HCT116 (cell line): Measurements from ENCODE around the gene LRRK2. TPM values are rescaled to one million over a fixed set of nuclear protein-coding genes. Genes with fewer than 3 reads are reported as not detected.

ENCODE experiments used
- ATAC-seq: fragments of 200-7000 bp; cut with Tn5 transposase; 2 replicates; pipeline ENCODE4 v1.9.1; 2020; ENCODE audit warnings: mild to moderate bottlenecking, moderate library complexity
- BruUV-seq: library from RNA; stranded (reverse); fragments of 400-500 nt; replicated peaks from 2 replicates; lab custom pipeline; 2021; lab: Mats Ljungman, UMichigan
- CTCF ChIA-PET: fragments of 300-600 bp; sonication (Branson Sonifier 250); formaldehyde crosslinking; loops from one replicate; lab custom pipeline; 2021; ENCODE audit warnings: antibody characterized with exemption; lab: Charles Lee
- POLR2A ChIA-PET: fragments of 300-600, 350-600 bp; sonication (Branson Sonifier 250); formaldehyde crosslinking; loops from one replicate; lab custom pipeline; 2021; ENCODE audit warnings: antibody characterized with exemption; lab: Charles Lee
- RAD21 ChIA-PET, 2 experiments: fragments of 300-600 bp; sonication (Branson Sonifier 250); formaldehyde crosslinking; loops; one replicate each; lab custom pipeline; 2023; ENCODE audit warnings: low total read pairs in 2 of 2; ENCODE audit not compliant: uncharacterized antibody in 2 of 2, unreplicated experiment in 2 of 2, low non-redundant PET in 1 of 2; lab: Charles Lee
- DNase-seq: peaks from one replicate; pipeline ENCODE4 v3.0.0-alpha.2; 2010; ENCODE audit warnings: low read depth, low spot score
- H2AFZ ChIP-seq: fragments of 200-600 bp; shearing (Covaris generic), sonication (generic); 2 replicates; pipeline ENCODE4 v1.6.1; 2017; ENCODE audit warnings: low read depth, mixed run types, mixed read lengths, antibody characterized with exemption, low read length; ENCODE audit not compliant: poor library complexity, severe bottlenecking
- H3K27ac ChIP-seq: 2 replicates; pipeline ENCODE4 v1.5.1; 2012; ENCODE audit warnings: low read depth, low read length
- H3K27me3 ChIP-seq: fragments of 200-600 bp; sonication (generic); 2 replicates; pipeline ENCODE4 v1.6.1; 2016; ENCODE audit warnings: mixed run types, low read length, mixed read lengths; ENCODE audit not compliant: insufficient read depth
- H3K36me3 ChIP-seq, 2 experiments: fragments of 200-500 bp in 1 of 2; fragments of 200-600 bp in 1 of 2; sonication (Bioruptor generic) in 1 of 2; sonication (generic) in 1 of 2; 2 replicates each; pipeline versions ENCODE4 v1.5.1 to v1.6.1; 2014 to 2016; ENCODE audit warnings: low read length in 2 of 2, inconsistent platforms in 1 of 2, mixed read lengths in 1 of 2, mixed run types in 1 of 2; ENCODE audit not compliant: insufficient read depth in 2 of 2, control insufficient read depth in 1 of 2
- H3K4me1 ChIP-seq, 2 experiments: fragments of 200-600 bp in 1 of 2; sonication (generic) in 1 of 2; 2 replicates each; pipeline versions ENCODE4 v1.5.1 to v1.6.1; 2012 to 2017; ENCODE audit warnings: low read length in 2 of 2, inconsistent platforms in 1 of 2, mild to moderate bottlenecking in 1 of 2, mixed read lengths in 1 of 2, mixed run types in 1 of 2, moderate library complexity in 1 of 2; ENCODE audit not compliant: insufficient read depth in 2 of 2, control insufficient read depth in 1 of 2
- H3K4me2 ChIP-seq: fragments of 200-600 bp; sonication (generic); 2 replicates; pipeline ENCODE4 v1.6.1; 2017; ENCODE audit warnings: mixed run types, low read length, mixed read lengths
- H3K4me3 ChIP-seq, 2 experiments: fragments of 200-600 bp in 1 of 2; sonication (generic) in 1 of 2; replicated peaks in 1 of 2; 2 replicates each; pipeline ENCODE4 v1.5.1; 2011 to 2016; ENCODE audit warnings: low read length in 2 of 2, control low read depth in 1 of 2, low read depth in 1 of 2, mild to moderate bottlenecking in 1 of 2, mixed read lengths in 1 of 2, mixed run types in 1 of 2
- H3K79me2 ChIP-seq: fragments of 200-600 bp; sonication (generic); 2 replicates; pipeline ENCODE4 v1.6.1; 2017; ENCODE audit warnings: mild to moderate bottlenecking, mixed run types, low read length, moderate library complexity, mixed read lengths; ENCODE audit not compliant: insufficient read depth
- H3K9ac ChIP-seq: fragments of 200-600 bp; sonication (generic); 2 replicates; pipeline ENCODE4 v1.6.1; 2016; ENCODE audit warnings: low read length, mixed read lengths
- H3K9me2 ChIP-seq: fragments of 200-600 bp; sonication (generic), shearing (Covaris generic); 2 replicates; pipeline ENCODE4 v1.6.1; 2017; ENCODE audit warnings: mixed run types, mild to moderate bottlenecking, moderate library complexity; ENCODE audit not compliant: insufficient read depth
- H3K9me3 ChIP-seq, 2 experiments: fragments of 200-500 bp in 1 of 2; fragments of 200-600 bp in 1 of 2; sonication (Bioruptor generic) in 1 of 2; sonication (generic) in 1 of 2; 2 replicates each; pipeline ENCODE4 v1.6.1; 2014 to 2017; ENCODE audit warnings: low read length in 2 of 2, mixed read lengths in 2 of 2, inconsistent platforms in 1 of 2, low read depth in 1 of 2, mild to moderate bottlenecking in 1 of 2, mixed run types in 1 of 2, moderate library complexity in 1 of 2; ENCODE audit not compliant: control insufficient read depth in 1 of 2, insufficient read depth in 1 of 2
- H4K20me1 ChIP-seq: fragments of 200-600 bp; sonication (generic), shearing (Covaris generic); 2 replicates; pipeline ENCODE4 v1.6.1; 2017; ENCODE audit warnings: mixed run types, mild to moderate bottlenecking, moderate library complexity; ENCODE audit not compliant: insufficient read depth
- CBX3 ChIP-seq: IDR thresholded peaks from 2 replicates; pipeline ENCODE4 v1.6.1; 2012; ENCODE audit warnings: low read depth
- EGR1 ChIP-seq: IDR thresholded peaks from 2 replicates; pipeline ENCODE4 v1.6.1; 2012; ENCODE audit warnings: low read depth
- EZH2phosphoT487 ChIP-seq: fragments of 200-600 bp; IDR thresholded peaks from 2 replicates; pipeline ENCODE4 v1.6.1; 2018; ENCODE audit warnings: antibody characterized with exemption, borderline replicate concordance
- JUND ChIP-seq: IDR thresholded peaks from 2 replicates; pipeline ENCODE4 v1.6.1; 2012
- MAX ChIP-seq: IDR thresholded peaks from 2 replicates; pipeline ENCODE4 v1.6.1; 2012
- POLR2AphosphoS5 ChIP-seq: IDR thresholded peaks from 2 replicates; pipeline ENCODE4 v1.6.1; 2011; ENCODE audit warnings: mild to moderate bottlenecking, low read depth, low read length, moderate library complexity
- RAD21 ChIP-seq: IDR thresholded peaks from 2 replicates; pipeline ENCODE4 v1.6.1; 2012; ENCODE audit warnings: low read depth, mild to moderate bottlenecking
- SIN3A ChIP-seq: IDR thresholded peaks from 2 replicates; pipeline ENCODE4 v1.6.1; 2012; ENCODE audit warnings: low read depth
- SP1 ChIP-seq: IDR thresholded peaks from 2 replicates; pipeline ENCODE4 v1.6.1; 2012; ENCODE audit warnings: low read depth
- YY1 ChIP-seq: IDR thresholded peaks from 2 replicates; pipeline ENCODE4 v1.6.1; 2011; ENCODE audit warnings: low read length, low read depth, moderate library complexity, mild to moderate bottlenecking; ENCODE audit not compliant: insufficient replicate concordance; ENCODE audit errors: extremely low read depth
- ZFX ChIP-seq: fragments of 450-650 bp; IDR thresholded peaks from 2 replicates; pipeline ENCODE4 v1.6.1; 2017
- ZNF274 ChIP-seq: fragments of 200-500 bp; sonication (Bioruptor generic); IDR thresholded peaks from 2 replicates; pipeline ENCODE4 v1.6.1; 2014; ENCODE audit warnings: mild to moderate bottlenecking, low read depth, low read length, inconsistent platforms
- intact Hi-C: fragments of 100-400 bp; cut with micrococcal nuclease; formaldehyde crosslinking; loops from 2 replicates; pipeline ENCODE4 v1.10.0; 2022
- total RNA-seq: library from RNA; stranded (reverse); gene quantifications from one replicate; pipeline ENCODE4 v1.2.1, GENCODE V29; 2021; ENCODE audit not compliant: unreplicated experiment
- TF ChIP-seq, protein P1 (sequence below): IDR thresholded peaks from 2 replicates; pipeline ENCODE4 v1.6.1; 2011; ENCODE audit warnings: mild to moderate bottlenecking, low read length, moderate library complexity; ENCODE audit not compliant: insufficient replicate concordance; ENCODE audit errors: extremely low read depth

LRRK2 gene
- total RNA-seq, 1 experiment from 2014 or later: 0.20 TPM

- Histone ChIP-seq H3K4me1 (no peaks in the 10 kb centered on the region), H3K79me2 (no peaks in the 10 kb centered on the region), H3K9me2 (no peaks in the 10 kb centered on the region), H4K20me1 (no peaks in the 10 kb centered on the region), H3K36me3 (no peaks in the 10 kb centered on the region), H2AFZ (no peak overlapping the region), H3K4me2 (no peak overlapping the region), H3K9ac (no peak overlapping the region), H3K4me3 (no peak overlapping the region), H3K9me3 (no peaks in the 10 kb centered on the region), H3K27ac (no peak overlapping the region), H3K27me3 (no peaks in the 10 kb centered on the region)
- BruUV-seq: no TSS peak
- no peak for DNase-seq
- TF ChIP-seq SIN3A (no peak), RAD21 (no peak), MAX (no peak), CBX3 (no peak), ZFX (no peak), SP1 (no peak), EGR1 (no peak), EZH2phosphoT487 (no peak), JUND (no peak), ZNF274 (no peak), YY1 (no peak), POLR2AphosphoS5 (no peak)
- TF ChIP-seq, protein P1, sequence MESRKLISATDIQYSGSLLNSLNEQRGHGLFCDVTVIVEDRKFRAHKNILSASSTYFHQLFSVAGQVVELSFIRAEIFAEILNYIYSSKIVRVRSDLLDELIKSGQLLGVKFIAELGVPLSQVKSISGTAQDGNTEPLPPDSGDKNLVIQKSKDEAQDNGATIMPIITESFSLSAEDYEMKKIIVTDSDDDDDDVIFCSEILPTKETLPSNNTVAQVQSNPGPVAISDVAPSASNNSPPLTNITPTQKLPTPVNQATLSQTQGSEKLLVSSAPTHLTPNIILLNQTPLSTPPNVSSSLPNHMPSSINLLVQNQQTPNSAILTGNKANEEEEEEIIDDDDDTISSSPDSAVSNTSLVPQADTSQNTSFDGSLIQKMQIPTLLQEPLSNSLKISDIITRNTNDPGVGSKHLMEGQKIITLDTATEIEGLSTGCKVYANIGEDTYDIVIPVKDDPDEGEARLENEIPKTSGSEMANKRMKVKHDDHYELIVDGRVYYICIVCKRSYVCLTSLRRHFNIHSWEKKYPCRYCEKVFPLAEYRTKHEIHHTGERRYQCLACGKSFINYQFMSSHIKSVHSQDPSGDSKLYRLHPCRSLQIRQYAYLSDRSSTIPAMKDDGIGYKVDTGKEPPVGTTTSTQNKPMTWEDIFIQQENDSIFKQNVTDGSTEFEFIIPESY: no peak
- ChIA-PET CTCF (no interaction called here), POLR2A (no interaction called here), RAD21 (no interaction called here)
- intact Hi-C loops: no loop called here
- ATAC-seq: no peak
These were observed 75.7 kb downstream of the LRRK2 start for GRCh38 chr12:40300490-40300889.
